IMR-90 (cell line): ENCODE results near the gene BACE1. TPM values are rescaled to one million over a fixed set of nuclear protein-coding genes. Genes with fewer than 3 reads are reported as not detected.

Experiments used
- ATAC-seq: fragments of 200-7000 bp; cut with Tn5 transposase; 2 replicates; pipeline ENCODE4 v1.9.1; 2020; ENCODE audit warnings: low read depth, mild to moderate bottlenecking, moderate library complexity
- BruUV-seq: library from RNA; stranded (reverse); fragments of 400-500 nt; replicated peaks from 2 replicates; lab custom pipeline; 2021; lab: Mats Ljungman, UMichigan
- CTCF ChIA-PET: fragments of 300-600 bp; formaldehyde crosslinking; extraction: SDS; loops from one replicate; lab custom pipeline; 2021; ENCODE audit warnings: antibody characterized with exemption; lab: Yijun Ruan, JAX
- POLR2A ChIA-PET: fragments of 300-600 bp; sonication (Branson Sonifier 250); formaldehyde crosslinking; loops from one replicate; lab custom pipeline; 2022; ENCODE audit warnings: antibody characterized with exemption; ENCODE audit not compliant: unreplicated experiment; lab: Charles Lee
- DNase-seq: peaks from one replicate; pipeline ENCODE4 v3.0.0; 2013
- H2AFZ ChIP-seq: replicated peaks from 2 replicates; pipeline ENCODE3; 2013; ENCODE audit warnings: low read length, mild to moderate bottlenecking; ENCODE audit not compliant: poor library complexity
- H2AK5ac ChIP-seq: 2 replicates; pipeline ENCODE4 v1.6.1; 2013; ENCODE audit warnings: low read depth, low read length, inconsistent platforms
- H2AK9ac ChIP-seq: replicated peaks from 2 replicates; pipeline ENCODE3; 2013; ENCODE audit warnings: mild to moderate bottlenecking, low read depth, low read length, moderate library complexity; ENCODE audit not compliant: poor library complexity
- H2BK120ac ChIP-seq: 2 replicates; pipeline ENCODE4 v1.6.1; 2013; ENCODE audit warnings: low read depth, low read length, inconsistent platforms
- H2BK15ac ChIP-seq: 3 replicates; pipeline ENCODE4 v1.6.1; 2013; ENCODE audit warnings: low read depth, low read length, inconsistent platforms
- H2BK20ac ChIP-seq: 2 replicates; pipeline ENCODE4 v1.6.1; 2013; ENCODE audit warnings: low read depth, mild to moderate bottlenecking, inconsistent platforms, low read length, moderate library complexity
- H2BK5ac ChIP-seq: 2 replicates; pipeline ENCODE4 v1.6.1; 2013; ENCODE audit warnings: mild to moderate bottlenecking, low read depth, low read length, inconsistent platforms; ENCODE audit not compliant: poor library complexity, severe bottlenecking
- H3K14ac ChIP-seq: replicated peaks from 2 replicates; pipeline ENCODE4 v1.6.1; 2013; ENCODE audit warnings: low read depth, low read length, inconsistent platforms
- H3K18ac ChIP-seq: 2 replicates; pipeline ENCODE4 v1.6.1; 2013; ENCODE audit warnings: low read depth, low read length, control low read depth
- H3K23ac ChIP-seq: 2 replicates; pipeline ENCODE4 v1.6.1; 2013; ENCODE audit warnings: low read depth, low read length, inconsistent platforms
- H3K27ac ChIP-seq: 2 replicates; pipeline ENCODE4 v1.5.1; 2013; ENCODE audit warnings: mild to moderate bottlenecking, control low read depth, low read length; ENCODE audit not compliant: insufficient read depth
- H3K27me3 ChIP-seq: 2 replicates; pipeline ENCODE4 v1.6.1; 2013; ENCODE audit warnings: low read length; ENCODE audit not compliant: control insufficient read depth, insufficient read depth
- H3K36me3 ChIP-seq: 2 replicates; pipeline ENCODE4 v1.6.1; 2013; ENCODE audit warnings: low read length, mixed read lengths; ENCODE audit not compliant: control insufficient read depth, insufficient read depth
- H3K4ac ChIP-seq: 2 replicates; pipeline ENCODE4 v1.6.1; 2013; ENCODE audit warnings: low read depth, low read length, inconsistent platforms
- H3K4me1 ChIP-seq: 2 replicates; pipeline ENCODE4 v1.6.1; 2013; ENCODE audit warnings: low read length, mixed read lengths; ENCODE audit not compliant: control insufficient read depth, insufficient read depth
- H3K4me2 ChIP-seq: 2 replicates; pipeline ENCODE4 v1.6.1; 2013; ENCODE audit warnings: low read depth, mild to moderate bottlenecking, control low read depth, low read length, moderate library complexity
- H3K4me3 ChIP-seq: 2 replicates; pipeline ENCODE4 v1.5.1; 2013; ENCODE audit warnings: low read depth, mild to moderate bottlenecking, control low read depth, low read length, moderate library complexity; ENCODE audit not compliant: insufficient read depth
- H3K56ac ChIP-seq: 2 replicates; pipeline ENCODE4 v1.6.1; 2013; ENCODE audit warnings: low read length, inconsistent platforms; ENCODE audit not compliant: insufficient read depth; ENCODE audit errors: extremely low read depth
- H3K79me1 ChIP-seq, 2 experiments: 2 replicates each; pipeline ENCODE4 v1.6.1; 2013; ENCODE audit warnings: low read length in 2 of 2, inconsistent platforms in 1 of 2, low read depth in 1 of 2
- H3K9ac ChIP-seq: 2 replicates; pipeline ENCODE4 v1.6.1; 2013; ENCODE audit warnings: low read depth, low read length, control low read depth
- H3K9me1 ChIP-seq: 2 replicates; pipeline ENCODE4 v1.6.1; 2013; ENCODE audit warnings: low read length, inconsistent platforms; ENCODE audit not compliant: insufficient read depth
- H3K9me3 ChIP-seq: 2 replicates; pipeline ENCODE4 v1.6.1; 2013; ENCODE audit warnings: low read length; ENCODE audit not compliant: control insufficient read depth, insufficient read depth
- H4K20me1 ChIP-seq: 2 replicates; pipeline ENCODE4 v1.6.1; 2013; ENCODE audit warnings: low read length, inconsistent platforms; ENCODE audit not compliant: insufficient read depth
- H4K5ac ChIP-seq: 2 replicates; pipeline ENCODE4 v1.6.1; 2013; ENCODE audit warnings: mild to moderate bottlenecking, low read depth, low read length, control low read depth
- H4K8ac ChIP-seq, 2 experiments: 2 replicates each; pipeline ENCODE4 v1.6.1; 2013; ENCODE audit warnings: low read depth in 2 of 2, low read length in 2 of 2, control low read depth in 1 of 2, inconsistent platforms in 1 of 2
- H4K91ac ChIP-seq: 2 replicates; pipeline ENCODE4 v1.6.1; 2013; ENCODE audit warnings: low read depth, low read length, inconsistent platforms; ENCODE audit not compliant: insufficient read depth
- BHLHE40 ChIP-seq: fragments of 150-350 bp; IDR thresholded peaks from 2 replicates; pipeline ENCODE4 v1.6.1; 2016; ENCODE audit warnings: mild to moderate bottlenecking, low read depth, low read length
- CEBPB ChIP-seq: IDR thresholded peaks from 2 replicates; pipeline ENCODE4 v1.6.1; 2012; ENCODE audit warnings: low read depth, low read length, improper control_type of control experiment
- FOS ChIP-seq: fragments of 150-350 bp; IDR thresholded peaks from 2 replicates; pipeline ENCODE4 v1.6.1; 2016; ENCODE audit warnings: low read depth, low read length
- MAFK ChIP-seq: IDR thresholded peaks from 2 replicates; pipeline ENCODE4 v1.6.1; 2012; ENCODE audit warnings: low read depth, low read length, improper control_type of control experiment
- MXI1 ChIP-seq: IDR thresholded peaks from 2 replicates; pipeline ENCODE4 v1.6.1; 2012; ENCODE audit warnings: low read depth, mild to moderate bottlenecking, low read length, moderate library complexity, borderline replicate concordance
- NFE2L2 ChIP-seq: fragments of 150-350 bp; IDR thresholded peaks from 2 replicates; pipeline ENCODE4 v1.6.1; 2016; ENCODE audit warnings: low read depth, mild to moderate bottlenecking, low read length
- RCOR1 ChIP-seq: IDR thresholded peaks from 2 replicates; pipeline ENCODE4 v1.6.1; 2012; ENCODE audit warnings: mild to moderate bottlenecking, low read length, improper control_type of control experiment; ENCODE audit not compliant: insufficient replicate concordance
- SMC3 ChIP-seq: fragments of 150-350 bp; IDR thresholded peaks from 2 replicates; pipeline ENCODE4 v1.6.1; 2016; ENCODE audit warnings: low read depth, mild to moderate bottlenecking, antibody characterized with exemption, low read length, moderate library complexity
- WGBS, 2 experiments: methylation state at CpG; one replicate each; pipeline versions ENCODE4 v1.1.5 to v1.1.7; 2013; ENCODE audit warnings: missing lambda C conversion rate in 2 of 2; ENCODE audit not compliant: insufficient read length in 1 of 2; ENCODE audit errors: extremely low coverage in 2 of 2; 5-methylcytosine and 5-hydroxymethylcytosine counted together
- dilution Hi-C: fragments of 300-500 bp; cut with HindIII; formaldehyde crosslinking; loops from one replicate; pipeline ENCODE4 v1.14.3; 2018; ENCODE audit warnings: low sequenced_read_pairs; ENCODE audit not compliant: unreplicated experiment
- in situ Hi-C: fragments of 300-500 bp; cut with MboI; formaldehyde crosslinking; loops from 3 replicates; pipeline ENCODE4 v1.14.3; 2019; ENCODE audit warnings: low sequenced_read_pairs, inconsistent platforms, mixed read lengths
- intact Hi-C: fragments of 100-400 bp; cut with micrococcal nuclease; formaldehyde crosslinking; loops from 2 replicates; pipeline ENCODE4 v1.10.0; 2022
- polyA plus RNA-seq, 3 experiments: library from polyadenylated mRNA; depleted of rRNA; stranded (reverse); fragments of >200 nt; gene quantifications; 2 replicates each; pipeline ENCODE4 v1.2.3, GENCODE V29; 2012; ENCODE audit warnings: low replicate concordance in 1 of 3
- total RNA-seq: library from RNA; depleted of rRNA; stranded (reverse); fragments of >200 nt; gene quantifications from 2 replicates; pipeline ENCODE4 v1.2.3, GENCODE V29; 2012
- TF ChIP-seq, protein P1 (sequence below): fragments of 150-350 bp; IDR thresholded peaks from 2 replicates; pipeline ENCODE4 v1.6.1; 2017; ENCODE audit warnings: mild to moderate bottlenecking, antibody characterized with exemption, low read length, low read depth

The BACE1 gene
- total and polyA plus RNA-seq, 2 of the 4 experiments (the other 2 are of a cell fraction) = 27.6 to 50.6 TPM

DNA sequence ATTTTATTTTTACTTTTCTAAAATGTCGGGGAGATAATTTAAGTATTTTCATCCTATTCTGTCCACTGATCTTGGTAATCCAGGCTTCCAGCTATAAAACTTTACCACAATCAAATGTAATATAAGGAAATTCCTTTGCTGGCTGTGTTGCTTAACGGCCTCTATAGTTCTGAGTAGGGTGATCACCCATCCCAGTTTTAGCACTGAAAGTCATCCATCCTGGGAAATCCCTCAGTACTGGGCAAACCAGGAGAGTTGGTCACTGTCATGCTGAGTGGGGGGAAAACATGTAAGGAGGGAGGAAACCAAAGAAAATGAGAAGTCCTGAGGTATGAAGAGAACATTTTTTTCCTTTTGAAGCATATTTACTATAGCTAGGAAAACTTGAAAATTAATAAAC lies 37.7 kb downstream of the BACE1 start (continued):
- TF ChIP-seq RCOR1 = no peak
- TF ChIP-seq MXI1 = no peak

DNA sequence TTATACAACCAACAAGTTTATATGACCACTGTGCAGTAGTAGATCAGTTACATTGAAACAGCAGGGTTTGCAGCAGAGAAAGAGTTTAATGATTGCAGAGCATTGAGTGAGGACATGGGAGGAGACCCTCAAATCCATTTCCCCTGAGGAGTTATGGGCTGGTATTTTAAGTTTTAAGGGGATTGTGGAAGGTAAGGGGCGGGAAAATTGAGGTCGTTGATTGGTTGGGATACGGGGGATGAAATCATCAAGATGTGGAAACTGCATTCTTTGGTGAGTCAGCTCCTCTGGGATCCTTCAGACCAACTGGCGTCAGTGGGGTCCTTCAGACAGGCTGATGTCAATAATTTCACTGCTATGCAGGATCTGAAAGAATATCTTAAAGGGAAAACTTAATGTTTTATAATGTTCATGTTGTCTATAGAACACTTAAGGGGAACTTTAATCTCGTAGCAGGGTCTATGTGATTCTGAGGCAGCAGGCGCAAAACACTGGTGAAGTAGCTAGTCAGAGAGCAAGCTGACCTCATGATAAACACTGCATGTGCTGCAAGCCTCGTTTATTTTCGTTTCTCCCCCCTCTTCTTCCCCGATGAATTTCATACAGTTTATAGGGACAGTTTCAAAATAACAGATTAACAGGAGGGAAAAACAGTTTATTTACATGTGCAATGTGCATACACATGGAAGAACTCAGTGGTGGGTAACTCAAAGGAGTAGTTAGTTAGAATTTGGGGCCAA lies 42.3 kb downstream of the BACE1 start:
- Histone ChIP-seq H2AFZ (peak overlapping the region; percentile 68), H3K23ac (peak overlapping the region; percentile 71; the same call in 1 of the 2 replicates), H2BK15ac (peak overlapping the region; percentile 85), H4K20me1 (no peaks in the 10 kb centered on the region; the same call in 1 of the 2 replicates), H3K9ac (peak overlapping the region; percentile 27), H3K4me1 (peaks cover 4% of the 10 kb centered on the region), H4K91ac (peak overlapping the region; percentile 69; the same call in 1 of the 2 replicates), H2AK9ac (no peak overlapping the region), H3K9me1 (no peaks in the 10 kb centered on the region), H2AK5ac (no peak overlapping the region), H3K18ac (peak overlapping the region; percentile 48; the same call in 1 of the 2 replicates), H3K4ac (peak overlapping the region; percentile 66; the same call in 1 of the 2 replicates), H3K14ac (0 out of 2 replicates have a peak overlapping the region, but pooled peaks have one; percentile 51), H3K56ac (peak overlapping the region; percentile 82), H2BK120ac (peak overlapping the region; percentile 88), H3K4me2 (peak overlapping the region; percentile 63), H4K5ac (peak overlapping the region; percentile 45; the same call in 1 of the 2 replicates), H3K4me3 (peak overlapping the region; percentile 11; the same call in 1 of the 2 replicates), H3K79me1 (peaks cover 8 to 30% of the 10 kb centered on the region in 2 experiments; a peak in 2 of 4 replicates), H3K27me3 (no peaks in the 10 kb centered on the region), H3K27ac (peak overlapping the region; percentile 91), H4K8ac (peak overlapping the region; percentile 3 to 89; a peak in 3 of 4 replicates), H3K36me3 (peaks cover 4% of the 10 kb centered on the region), H3K9me3 (no peaks in the 10 kb centered on the region; the same call in 1 of the 2 replicates), H2BK20ac (peak overlapping the region; percentile 78), H2BK5ac (peak overlapping the region; percentile 95)
- ChIA-PET CTCF (interaction anchor here (0.8 to 1.0 kb wide), 3 partner anchors 25 to 42 kb away, joined by 3 read pairs; no protein-coding TSS in a partner anchor), POLR2A (no interaction called here)
- WGBS, 2 experiments = 0% methylated on average over 2 of the region's 9 CpGs; no CpG with 5 or more reads in 1 of the 2 experiments
- dilution Hi-C loops (no loop called here), in situ Hi-C loops (no loop called here), intact Hi-C loops (no loop called here)
- TF ChIP-seq FOS (peak; percentile 84), SMC3 (no peak), CEBPB (peak; percentile 90), NFE2L2 (peak; percentile 40; the same call in 1 of the 2 replicates), MAFK (peak; percentile 40; the same call in 1 of the 2 replicates), MXI1 (peak; percentile 61), BHLHE40 (peak; percentile 84)
- TF ChIP-seq, protein P1, sequence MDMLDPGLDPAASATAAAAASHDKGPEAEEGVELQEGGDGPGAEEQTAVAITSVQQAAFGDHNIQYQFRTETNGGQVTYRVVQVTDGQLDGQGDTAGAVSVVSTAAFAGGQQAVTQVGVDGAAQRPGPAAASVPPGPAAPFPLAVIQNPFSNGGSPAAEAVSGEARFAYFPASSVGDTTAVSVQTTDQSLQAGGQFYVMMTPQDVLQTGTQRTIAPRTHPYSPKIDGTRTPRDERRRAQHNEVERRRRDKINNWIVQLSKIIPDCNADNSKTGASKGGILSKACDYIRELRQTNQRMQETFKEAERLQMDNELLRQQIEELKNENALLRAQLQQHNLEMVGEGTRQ = no peak
- DNase-seq (peak; percentile 92), ATAC-seq (peak; percentile 93)
- BruUV-seq = no TSS peak
